ENCODE results near the gene WBP2. TPM values are rescaled to one million over a fixed set of nuclear protein-coding genes. Genes with fewer than 3 reads are reported as not detected.

WBP2 gene
- total and polyA plus RNA-seq, 2 of the 8 experiments (the other 6 are each of a cell fraction or from before 2014, with no cell fraction given) = 48.2 to 71.2 TPM

GRCh38 chr17:75810216-75810615 lies 44.9 kb downstream of the WBP2 start (continued):
- no peak for TF ChIP-seq HDAC2 (IDR thresholded peaks at IDR 0.05; ENCODE audit: borderline replicate concordance in 1 of 2, low read depth in 2 of 2, low read length in 2 of 2)
- no peak for TF ChIP-seq TCF12 (IDR thresholded peaks at IDR 0.05; ENCODE audit: low read depth, low read length)
